ENCODE data around the gene KRTAP22-1.

Gene KRTAP22-1

GRCh38 chr21:30600787-30601186, at the start of gene KRTAP22-1:
Gene KRTAP22-1 (plus strand): TSS chr21:30601087.
- H3K27me3 Mint-ChIP-seq: no peaks in the 10 kb centered on the region
- no peak within 1 kb of the TSS for H3K27ac Mint-ChIP-seq
- H3K4me1 Mint-ChIP-seq (ENCODE audit: low read depth): no peaks in the 10 kb centered on the region
- H3K4me3 Mint-ChIP-seq: no peak within 1 kb of the TSS
- H3K36me3 Mint-ChIP-seq (ENCODE audit: low read depth): no peaks in the 10 kb centered on the region
- H3K9me3 Mint-ChIP-seq: no peaks in the 10 kb centered on the region

GRCh38 chr21:30552782-30553181, 48.1 kb upstream of the KRTAP22-1 start:
- H3K9me3 Mint-ChIP-seq: peaks cover 8% of the 10 kb centered on the region
- H3K4me1 Mint-ChIP-seq (ENCODE audit: low read depth): no peaks in the 10 kb centered on the region
- H3K27me3 Mint-ChIP-seq: no peaks in the 10 kb centered on the region
- H3K36me3 Mint-ChIP-seq (ENCODE audit: low read depth): no peaks in the 10 kb centered on the region
- H3K27ac Mint-ChIP-seq: no peak overlapping the region
- no peak overlapping the region for H3K4me3 Mint-ChIP-seq

- no peaks in the 10 kb centered on the region for H3K4me1 Mint-ChIP-seq (ENCODE audit: low read depth)
- no peaks in the 10 kb centered on the region for H3K36me3 Mint-ChIP-seq (ENCODE audit: low read depth)
- H3K4me3 Mint-ChIP-seq: no peak overlapping the region
- H3K27me3 Mint-ChIP-seq: no peaks in the 10 kb centered on the region
- H3K27ac Mint-ChIP-seq: no peak overlapping the region
- peaks cover 8% of the 10 kb centered on the region for H3K9me3 Mint-ChIP-seq
These were observed 45.8 kb upstream of the KRTAP22-1 start for GRCh38 chr21:30555095-30555494.

GRCh38 chr21:30561264-30561895, 39.5 kb upstream of the KRTAP22-1 start, which contains the start of gene KRTAP19-7:
Gene KRTAP19-7 (minus strand): TSS chr21:30561314. CDS start chr21:30561289, 25 bp downstream.
- Mint-ChIP-seq H3K27me3 (no peaks in the 10 kb centered on the region), H3K27ac (no peak within 1 kb of the TSS), H3K36me3 (ENCODE audit: low read depth) (no peaks in the 10 kb centered on the region), H3K4me3 (no peak within 1 kb of the TSS), H3K4me1 (ENCODE audit: low read depth) (no peaks in the 10 kb centered on the region), H3K9me3 (peaks cover 3% of the 10 kb centered on the region)

- Mint-ChIP-seq H3K9me3 (peaks cover 3% of the 10 kb centered on the region), H3K36me3 (ENCODE audit: low read depth) (no peaks in the 10 kb centered on the region), H3K27ac (no peak overlapping the region), H3K27me3 (no peaks in the 10 kb centered on the region), H3K4me1 (ENCODE audit: low read depth) (no peaks in the 10 kb centered on the region), H3K4me3 (no peak overlapping the region)
These were observed 38.9 kb upstream of the KRTAP22-1 start for GRCh38 chr21:30561957-30562356.

GRCh38 chr21:30563072-30563471, 37.8 kb upstream of the KRTAP22-1 start:
- Mint-ChIP-seq H3K4me1 (ENCODE audit: low read depth) (no peaks in the 10 kb centered on the region), H3K36me3 (ENCODE audit: low read depth) (no peaks in the 10 kb centered on the region), H3K4me3 (no peak overlapping the region), H3K27ac (no peak overlapping the region), H3K9me3 (peaks cover 3% of the 10 kb centered on the region), H3K27me3 (no peaks in the 10 kb centered on the region)

- no peaks in the 10 kb centered on the region for H3K27me3 Mint-ChIP-seq
- peaks cover 3% of the 10 kb centered on the region for H3K9me3 Mint-ChIP-seq
- no peaks in the 10 kb centered on the region for H3K36me3 Mint-ChIP-seq (ENCODE audit: low read depth)
- H3K4me1 Mint-ChIP-seq (ENCODE audit: low read depth): no peaks in the 10 kb centered on the region
- no peak overlapping the region for H3K4me3 Mint-ChIP-seq
- no peak overlapping the region for H3K27ac Mint-ChIP-seq
These were observed 37.3 kb upstream of the KRTAP22-1 start for GRCh38 chr21:30563630-30564029.

GRCh38 chr21:30567617-30568016, 33.3 kb upstream of the KRTAP22-1 start:
- Mint-ChIP-seq H3K36me3 (ENCODE audit: low read depth) (no peaks in the 10 kb centered on the region), H3K27me3 (no peaks in the 10 kb centered on the region), H3K9me3 (peaks cover 14% of the 10 kb centered on the region), H3K27ac (no peak overlapping the region), H3K4me1 (ENCODE audit: low read depth) (no peaks in the 10 kb centered on the region), H3K4me3 (no peak overlapping the region)

GRCh38 chr21:30577766-30578165, 23.1 kb upstream of the KRTAP22-1 start:
- no peak overlapping the region for H3K4me3 Mint-ChIP-seq
- H3K27ac Mint-ChIP-seq: no peak overlapping the region
- H3K9me3 Mint-ChIP-seq: peaks cover 4% of the 10 kb centered on the region
- no peaks in the 10 kb centered on the region for H3K27me3 Mint-ChIP-seq
- H3K36me3 Mint-ChIP-seq (ENCODE audit: low read depth): no peaks in the 10 kb centered on the region
- H3K4me1 Mint-ChIP-seq (ENCODE audit: low read depth): no peaks in the 10 kb centered on the region

- Mint-ChIP-seq H3K27ac (no peak overlapping the region), H3K9me3 (peaks cover 4% of the 10 kb centered on the region), H3K4me3 (no peak overlapping the region), H3K4me1 (ENCODE audit: low read depth) (no peaks in the 10 kb centered on the region), H3K36me3 (ENCODE audit: low read depth) (no peaks in the 10 kb centered on the region), H3K27me3 (no peaks in the 10 kb centered on the region)
These were observed 21.5 kb upstream of the KRTAP22-1 start for GRCh38 chr21:30579346-30579745.

- no peak overlapping the region for H3K4me3 Mint-ChIP-seq
- H3K4me1 Mint-ChIP-seq (ENCODE audit: low read depth): no peaks in the 10 kb centered on the region
- H3K27ac Mint-ChIP-seq: no peak overlapping the region
- H3K27me3 Mint-ChIP-seq: no peaks in the 10 kb centered on the region
- no peaks in the 10 kb centered on the region for H3K36me3 Mint-ChIP-seq (ENCODE audit: low read depth)
- H3K9me3 Mint-ChIP-seq: no peaks in the 10 kb centered on the region
These were observed 20.8 kb upstream of the KRTAP22-1 start for GRCh38 chr21:30580132-30580531.

GRCh38 chr21:30582870-30583269, 18.0 kb upstream of the KRTAP22-1 start:
- Mint-ChIP-seq H3K4me3 (no peak overlapping the region), H3K36me3 (ENCODE audit: low read depth) (no peaks in the 10 kb centered on the region), H3K27ac (no peak overlapping the region), H3K4me1 (ENCODE audit: low read depth) (no peaks in the 10 kb centered on the region), H3K27me3 (no peaks in the 10 kb centered on the region), H3K9me3 (no peaks in the 10 kb centered on the region)

GRCh38 chr21:30590297-30590696, 10.6 kb upstream of the KRTAP22-1 start, which contains the start of gene KRTAP22-2:
Gene KRTAP22-2 (minus strand): TSS chr21:30590397.
- H3K4me3 Mint-ChIP-seq: no peak within 1 kb of the TSS
- H3K9me3 Mint-ChIP-seq: no peaks in the 10 kb centered on the region
- H3K27ac Mint-ChIP-seq: no peak within 1 kb of the TSS
- no peaks in the 10 kb centered on the region for H3K36me3 Mint-ChIP-seq (ENCODE audit: low read depth)
- H3K4me1 Mint-ChIP-seq (ENCODE audit: low read depth): no peaks in the 10 kb centered on the region
- H3K27me3 Mint-ChIP-seq: no peaks in the 10 kb centered on the region

- no peaks in the 10 kb centered on the region for H3K36me3 Mint-ChIP-seq (ENCODE audit: low read depth)
These were observed 8.7 kb upstream of the KRTAP22-1 start, which contains the start of gene KRTAP6-3 for GRCh38 chr21:30592140-30592539. Gene KRTAP6-3 (plus strand): TSS chr21:30592440. CDS start chr21:30592446, 6 bp downstream.

GRCh38 chr21:30598802-30599201, 2.1 kb upstream of the KRTAP22-1 start, which contains the start of gene KRTAP6-2:
Gene KRTAP6-2 (minus strand): TSS chr21:30598902. CDS start chr21:30598874, 28 bp downstream.
- Mint-ChIP-seq H3K36me3 (ENCODE audit: low read depth) (no peaks in the 10 kb centered on the region), H3K27me3 (no peaks in the 10 kb centered on the region), H3K4me3 (no peak within 1 kb of the TSS), H3K27ac (no peak within 1 kb of the TSS), H3K4me1 (ENCODE audit: low read depth) (no peaks in the 10 kb centered on the region), H3K9me3 (no peaks in the 10 kb centered on the region)

More at GRCh38 chr21:30592140-30592539, 8.7 kb upstream of the KRTAP22-1 start, which contains the start of gene KRTAP6-3:
- no peaks in the 10 kb centered on the region for H3K27me3 Mint-ChIP-seq
- H3K9me3 Mint-ChIP-seq: no peaks in the 10 kb centered on the region
- H3K4me3 Mint-ChIP-seq: no peak within 1 kb of the TSS
- H3K4me1 Mint-ChIP-seq (ENCODE audit: low read depth): no peaks in the 10 kb centered on the region
- no peak within 1 kb of the TSS for H3K27ac Mint-ChIP-seq

GRCh38 chr21:30605968-30606367, 5.1 kb downstream of the KRTAP22-1 start:
- Mint-ChIP-seq H3K27ac (no peak overlapping the region), H3K36me3 (ENCODE audit: low read depth) (no peaks in the 10 kb centered on the region), H3K4me1 (ENCODE audit: low read depth) (no peaks in the 10 kb centered on the region), H3K9me3 (peaks cover 3% of the 10 kb centered on the region), H3K4me3 (no peak overlapping the region), H3K27me3 (no peaks in the 10 kb centered on the region)
